BLaER1 treated with 17β-estradiol and CSF1 and Interleukin-3, amounts not matched to agents 10 nM and 100 nM (cell line): ENCODE results near the gene BLACAT1.
A peak's percentile ranks its signal among the peaks of the same experiment; 100 is the strongest.

Experiments used
- H3K27ac ChIP-seq, 11 experiments: shearing (Covaris generic); formaldehyde crosslinking; 2 replicates each; pipeline ENCODE4 v1.8.1; 2022
- H3K27me3 ChIP-seq, 11 experiments: shearing (Covaris generic); formaldehyde crosslinking; 2 replicates each; pipeline ENCODE4 v1.8.1; 2022
- H3K36me3 ChIP-seq, 11 experiments: shearing (Covaris generic); formaldehyde crosslinking; 2 replicates each; pipeline ENCODE4 v1.8.1; 2022
- H3K4me1 ChIP-seq, 10 experiments: shearing (Covaris generic); formaldehyde crosslinking; 2 replicates each; pipeline ENCODE4 v1.8.1; 2022
- H3K4me2 ChIP-seq, 11 experiments: shearing (Covaris generic); formaldehyde crosslinking; 2 replicates each; pipeline ENCODE4 v1.8.1; 2022
- H3K4me3 ChIP-seq, 10 experiments: shearing (Covaris generic); formaldehyde crosslinking; 2 replicates each; pipeline ENCODE4 v1.8.1; 2022
- H3K9ac ChIP-seq, 11 experiments: shearing (Covaris generic); formaldehyde crosslinking; 2 replicates each; pipeline ENCODE4 v1.8.1; 2022
- H3K9me3 ChIP-seq, 11 experiments: shearing (Covaris generic); formaldehyde crosslinking; replicated peaks in 1 of 11; 2 replicates each; pipeline ENCODE4 v1.8.1; 2022
- H4K20me1 ChIP-seq, 11 experiments: shearing (Covaris generic); formaldehyde crosslinking; 2 replicates each; pipeline ENCODE4 v1.8.1; 2022
- Cebpa-rat ChIP-seq, 11 experiments: shearing (Covaris generic); IDR thresholded peaks; 2 replicates each; pipeline ENCODE4 v1.8.1; 2022

Gene BLACAT1

DNA sequence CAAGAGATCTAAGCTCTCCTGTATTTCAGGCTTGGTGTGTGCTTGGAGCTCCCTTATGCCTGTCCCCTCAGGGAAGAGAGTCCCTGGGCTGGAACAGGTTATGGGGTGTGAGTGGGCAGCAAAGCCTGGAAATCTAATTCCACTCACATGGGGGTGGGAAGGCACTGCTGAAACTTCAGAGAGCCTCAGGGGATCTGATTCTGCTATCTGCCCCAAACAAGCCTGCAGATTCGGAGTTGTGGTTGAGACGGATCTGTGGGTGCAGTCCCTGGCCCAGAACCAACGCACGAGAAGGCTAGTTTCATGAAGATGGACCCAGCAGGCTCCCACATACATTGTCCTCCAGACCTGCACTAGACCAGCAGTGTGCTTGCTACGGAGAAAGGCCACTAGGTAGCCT, 2.9 kb downstream of the BLACAT1 start:
- Histone ChIP-seq H3K27ac (no peak overlapping the region), H3K4me1 (peaks cover 9 to 26% (median 22%) of the 10 kb centered on the region in 10 experiments), H3K4me3 (no peak overlapping the region), H3K9ac (no peak overlapping the region), H3K9me3 (0 out of 22 replicates have a peak, but pooled peaks cover 0 to 5% (median 0%) of the 10 kb centered on the region in 11 experiments), H4K20me1 (peaks cover 0 to 35% (median 16%) of the 10 kb centered on the region in 11 experiments; a peak in 12 of 22 replicates), H3K4me2 (no peak overlapping the region), H3K27me3 (peaks cover 62 to 76% (median 74%) of the 10 kb centered on the region in 11 experiments), H3K36me3 (no peaks in the 10 kb centered on the region)
- TF ChIP-seq Cebpa-rat (IDR thresholded peaks at IDR 0.05) = no peak

DNA sequence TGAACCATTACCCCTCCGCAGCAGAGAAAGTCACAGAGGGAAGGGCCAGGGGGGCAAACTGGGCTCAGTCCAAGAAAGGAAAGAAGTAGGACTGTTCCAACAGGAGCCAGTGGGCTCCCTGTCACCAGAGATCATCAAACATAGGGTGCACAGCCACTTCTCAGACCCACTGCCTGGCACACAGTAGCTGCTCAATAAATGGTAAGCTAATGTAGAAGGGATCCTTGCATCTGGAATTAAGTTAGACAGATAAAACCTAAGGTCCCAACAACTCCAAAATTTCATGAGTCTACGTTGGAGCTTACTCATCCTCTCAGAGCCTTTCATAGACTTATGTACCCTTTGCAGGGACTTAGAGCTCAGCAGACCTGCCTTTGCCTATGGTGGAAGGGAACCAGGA, 3.5 kb downstream of the BLACAT1 start:
- no peak overlapping the region for H3K27ac ChIP-seq
- H3K27me3 ChIP-seq = peaks cover 56 to 71% (median 69%) of the 10 kb centered on the region in 11 experiments
- H3K36me3 ChIP-seq = no peaks in the 10 kb centered on the region
- H3K4me1 ChIP-seq = peaks cover 9 to 32% (median 24%) of the 10 kb centered on the region in 10 experiments
- 0 out of 22 replicates have a peak, but pooled peaks cover 0 to 5% (median 0%) of the 10 kb centered on the region in 11 experiments for H3K9me3 ChIP-seq
- H3K4me2 ChIP-seq = no peak overlapping the region
- H3K9ac ChIP-seq = no peak overlapping the region
- no peak overlapping the region for H3K4me3 ChIP-seq
- peaks cover 0 to 32% (median 16%) of the 10 kb centered on the region in 11 experiments; a peak in 12 of 22 replicates for H4K20me1 ChIP-seq
- no peak for TF ChIP-seq Cebpa-rat (IDR thresholded peaks at IDR 0.05)

DNA sequence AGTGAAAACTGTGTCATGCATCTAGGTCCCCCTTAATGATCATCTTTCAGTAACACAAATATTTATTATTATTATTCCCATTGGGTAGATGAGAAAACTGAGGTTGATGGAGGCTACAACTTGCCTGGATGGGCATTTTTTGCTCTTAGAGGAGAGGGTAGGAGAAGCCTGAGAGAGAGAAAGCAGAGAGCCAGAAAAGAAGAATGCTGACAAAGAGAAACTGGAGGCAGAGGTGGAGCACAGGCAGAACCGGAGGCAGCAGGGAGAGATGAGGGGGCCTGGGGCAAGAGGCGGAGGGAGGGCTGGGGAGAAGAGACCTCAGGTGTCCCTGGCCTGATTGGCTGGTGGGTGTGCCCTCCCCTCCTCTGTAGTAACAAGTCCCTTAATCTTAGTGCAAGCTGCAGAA, 4.1 kb downstream of the BLACAT1 start:
- no peak overlapping the region for H3K4me3 ChIP-seq
- H3K4me2 ChIP-seq = no peak overlapping the region
- no peak for TF ChIP-seq Cebpa-rat (IDR thresholded peaks at IDR 0.05)
- H3K9ac ChIP-seq = no peak overlapping the region
- H4K20me1 ChIP-seq = peaks cover 0 to 32% (median 16%) of the 10 kb centered on the region in 11 experiments; a peak in 12 of 22 replicates
- H3K9me3 ChIP-seq = 0 out of 22 replicates have a peak, but pooled peaks cover 0 to 5% (median 0%) of the 10 kb centered on the region in 11 experiments
- H3K27ac ChIP-seq = no peak overlapping the region
- H3K27me3 ChIP-seq = peaks cover 50 to 65% (median 63%) of the 10 kb centered on the region in 11 experiments
- peaks cover 9 to 32% (median 24%) of the 10 kb centered on the region in 10 experiments for H3K4me1 ChIP-seq
- H3K36me3 ChIP-seq = no peaks in the 10 kb centered on the region

DNA sequence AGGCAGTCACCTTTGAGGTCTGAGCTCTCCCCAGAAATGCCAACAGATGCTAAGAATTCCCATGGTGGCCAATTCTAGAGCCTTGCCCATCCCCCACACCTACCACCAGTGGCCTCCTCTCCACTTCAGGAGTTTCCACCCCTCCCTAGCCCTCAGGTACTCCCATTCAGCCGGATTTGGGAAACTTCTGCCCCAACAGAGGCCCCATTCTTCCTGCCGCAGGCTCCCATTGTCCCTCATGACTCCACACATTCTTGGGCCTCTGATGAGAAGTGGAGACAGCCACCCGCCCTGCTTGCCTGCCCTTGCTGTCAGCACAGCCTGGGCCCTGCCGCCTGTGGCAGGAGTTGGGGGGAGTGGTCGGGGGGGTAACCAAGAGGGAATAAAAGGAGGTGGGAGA, 4.6 kb downstream of the BLACAT1 start:
- Histone ChIP-seq H3K27ac (no peak overlapping the region), H3K4me3 (no peak overlapping the region), H3K27me3 (peaks cover 45 to 60% (median 57%) of the 10 kb centered on the region in 11 experiments), H3K36me3 (no peaks in the 10 kb centered on the region), H3K4me1 (peaks cover 9 to 32% (median 23%) of the 10 kb centered on the region in 10 experiments), H4K20me1 (peaks cover 0 to 32% (median 13%) of the 10 kb centered on the region in 11 experiments; a peak in 12 of 22 replicates), H3K4me2 (peak overlapping the region in 1 of 11 experiments; percentile 56; a peak in 1 of 22 replicates), H3K9ac (no peak overlapping the region), H3K9me3 (0 out of 22 replicates have a peak, but pooled peaks cover 0 to 2% (median 0%) of the 10 kb centered on the region in 11 experiments)
- no peak for TF ChIP-seq Cebpa-rat (IDR thresholded peaks at IDR 0.05)

DNA sequence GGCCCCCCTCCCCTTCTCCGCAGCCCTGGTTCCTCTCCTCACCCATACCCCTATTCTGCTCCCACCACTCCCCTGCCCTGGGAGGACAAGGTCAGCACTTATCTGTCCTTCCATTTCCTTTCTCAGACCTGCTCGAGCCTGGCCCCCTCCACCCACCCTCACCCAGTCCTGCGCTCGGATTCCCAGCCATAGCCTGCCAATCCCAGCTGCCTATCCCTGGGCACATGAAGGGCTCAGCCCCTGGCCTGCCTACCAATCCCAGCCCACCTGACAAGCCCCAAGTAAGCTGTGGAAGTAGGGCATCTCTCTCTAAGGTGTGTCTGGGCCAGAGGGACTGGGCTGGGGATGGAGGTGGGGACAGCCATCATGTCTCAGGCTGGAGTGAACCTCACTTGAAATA, 5.4 kb downstream of the BLACAT1 start:
- H3K9me3 ChIP-seq = no peaks in the 10 kb centered on the region

DNA sequence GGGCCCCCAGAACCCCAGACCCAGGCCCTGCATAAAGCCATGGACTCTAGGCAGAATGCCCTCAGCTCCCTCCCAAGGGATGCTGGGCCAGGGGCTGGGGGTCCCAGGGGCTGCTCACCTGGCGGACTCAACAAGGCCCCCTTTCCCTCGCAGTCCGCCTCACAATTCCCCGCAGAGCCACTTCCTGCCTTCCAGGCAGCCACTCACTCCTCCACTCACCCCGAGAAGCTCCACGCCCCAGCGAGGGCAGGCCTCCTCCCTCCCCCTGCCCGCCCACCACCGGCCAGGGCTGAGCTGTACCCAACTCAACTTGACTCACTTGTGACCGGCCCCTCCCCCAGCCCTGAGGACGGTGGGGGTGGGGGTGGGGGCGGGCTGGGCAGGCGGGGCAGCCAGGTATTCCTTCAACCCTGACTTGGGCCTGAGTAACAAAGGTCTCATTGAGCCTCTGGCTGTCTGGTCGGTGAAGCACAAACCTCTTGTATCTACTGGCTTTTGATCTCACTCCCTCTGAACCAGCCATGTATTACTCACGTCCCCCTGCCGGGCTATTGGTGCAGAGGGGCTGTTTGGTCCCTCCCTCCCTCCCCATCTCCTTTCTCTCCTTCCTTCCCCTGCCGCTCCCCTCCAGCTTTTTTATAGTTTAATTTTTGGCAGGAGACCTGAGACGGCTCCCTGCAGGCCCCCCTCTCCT, 5.9 kb downstream of the BLACAT1 start:
- TF ChIP-seq Cebpa-rat (IDR thresholded peaks at IDR 0.05) = no peak

More for the DNA sequence above, 5.4 kb downstream of the BLACAT1 start:
- no peak overlapping the region for H3K4me3 ChIP-seq
- peaks cover 9 to 32% (median 23%) of the 10 kb centered on the region in 10 experiments for H3K4me1 ChIP-seq
- TF ChIP-seq Cebpa-rat (IDR thresholded peaks at IDR 0.05) = no peak
- peaks cover 37 to 60% (median 50%) of the 10 kb centered on the region in 11 experiments for H3K27me3 ChIP-seq
- H4K20me1 ChIP-seq = peaks cover 0 to 29% (median 6%) of the 10 kb centered on the region in 11 experiments; a peak in 10 of 22 replicates
- no peak overlapping the region for H3K9ac ChIP-seq
- H3K27ac ChIP-seq = no peak overlapping the region
- H3K4me2 ChIP-seq = peak overlapping the region in 5 of 11 experiments; percentile 4 to 56 (median 14); a peak in 3 of 22 replicates
- no peaks in the 10 kb centered on the region for H3K36me3 ChIP-seq

DNA sequence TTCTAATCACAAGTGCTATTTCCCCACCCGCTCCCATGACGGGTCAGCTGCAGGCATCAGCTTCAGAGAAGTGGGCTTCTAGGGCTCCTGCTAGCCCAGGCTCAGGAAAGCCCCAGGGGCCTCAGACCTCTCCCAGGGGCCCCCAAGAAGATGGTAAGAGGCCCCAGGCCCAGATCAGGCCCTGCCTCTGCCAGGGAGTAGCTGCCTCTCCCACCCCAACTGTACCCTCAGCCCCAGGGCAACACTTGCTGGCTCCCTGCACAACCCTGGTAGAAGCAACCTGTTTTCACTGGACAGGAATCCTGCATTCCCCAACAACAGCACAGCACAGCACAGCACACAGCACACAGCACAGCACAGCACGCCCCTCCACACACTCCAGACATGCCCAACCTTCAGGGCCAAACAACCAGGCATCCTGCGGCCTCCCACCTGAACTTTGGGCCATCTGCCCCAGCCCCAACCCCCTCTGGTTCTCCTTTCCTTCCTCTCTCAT, 6.5 kb downstream of the BLACAT1 start:
- peak overlapping the region; percentile 49 to 88 (median 63); a peak in 21 of 22 replicates for H3K4me2 ChIP-seq

More for the DNA sequence above, 5.9 kb downstream of the BLACAT1 start:
- H3K27me3 ChIP-seq = peaks cover 36 to 60% (median 48%) of the 10 kb centered on the region in 11 experiments
- H3K36me3 ChIP-seq = no peaks in the 10 kb centered on the region
- H3K4me3 ChIP-seq = peak overlapping the region in 1 of 10 experiments; percentile 53; a peak in 2 of 20 replicates
- no peaks in the 10 kb centered on the region for H3K9me3 ChIP-seq
- peak overlapping the region in 2 of 11 experiments; percentile 68; a peak in 4 of 22 replicates for H3K27ac ChIP-seq
- H4K20me1 ChIP-seq = peaks cover 0 to 24% (median 1%) of the 10 kb centered on the region in 11 experiments; a peak in 10 of 22 replicates
- H3K4me2 ChIP-seq = peak overlapping the region; percentile 49 to 88 (median 63); a peak in 21 of 22 replicates
- peak overlapping the region in 4 of 11 experiments; percentile 22 to 64 (median 50); a peak in 5 of 22 replicates for H3K9ac ChIP-seq
- H3K4me1 ChIP-seq = peaks cover 10 to 32% (median 29%) of the 10 kb centered on the region in 10 experiments

DNA sequence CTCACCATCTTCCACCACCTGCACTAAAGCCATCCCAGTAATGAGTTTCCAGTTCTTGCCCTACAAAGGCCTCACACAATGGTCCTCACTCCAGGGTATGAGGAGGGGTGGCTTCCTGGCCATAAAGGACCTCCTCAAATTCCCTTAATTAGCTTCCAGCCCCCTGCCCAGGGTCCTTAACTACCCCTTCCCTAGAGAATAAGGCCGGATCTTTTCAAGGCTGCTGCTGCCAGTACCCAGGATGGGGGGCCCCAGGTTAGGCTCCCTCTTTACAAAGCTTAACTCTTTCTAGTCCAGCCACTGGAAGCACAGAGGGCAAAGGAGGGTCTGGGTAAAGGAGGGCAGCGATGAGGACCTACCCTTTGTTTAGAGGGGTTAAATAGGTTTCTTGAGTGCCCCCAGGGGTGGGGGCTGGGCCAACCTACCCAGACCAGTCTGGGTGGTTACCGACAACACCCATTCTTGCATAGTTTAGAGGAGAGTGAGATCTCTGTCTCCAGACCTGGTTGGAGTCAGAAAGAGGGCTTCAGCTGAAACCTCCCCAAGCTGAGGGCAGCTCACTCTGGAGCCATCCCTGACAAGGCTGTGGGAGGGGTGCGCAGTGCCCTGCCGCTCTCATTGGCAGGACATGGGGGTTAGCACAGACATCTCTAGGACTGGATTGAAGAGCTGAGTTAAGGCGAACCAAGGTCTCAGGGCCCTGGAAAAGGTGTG, 7.1 kb downstream of the BLACAT1 start:
- Histone ChIP-seq H4K20me1 (peaks cover 0 to 15% (median 0%) of the 10 kb centered on the region in 11 experiments; a peak in 8 of 22 replicates), H3K4me3 (peak overlapping the region in 1 of 10 experiments; percentile 53; a peak in 2 of 20 replicates), H3K4me1 (peaks cover 10 to 33% (median 29%) of the 10 kb centered on the region in 10 experiments), H3K4me2 (peak overlapping the region; percentile 49 to 88 (median 63); a peak in 16 of 22 replicates), H3K27ac (peak overlapping the region in 2 of 11 experiments; percentile 68; a peak in 2 of 22 replicates), H3K9me3 (no peaks in the 10 kb centered on the region), H3K9ac (peak overlapping the region in 2 of 11 experiments; percentile 63 to 64; a peak in 3 of 22 replicates), H3K36me3 (no peaks in the 10 kb centered on the region), H3K27me3 (peaks cover 25 to 49% (median 42%) of the 10 kb centered on the region in 11 experiments)
- no peak for TF ChIP-seq Cebpa-rat (IDR thresholded peaks at IDR 0.05)

More for the DNA sequence above, 6.5 kb downstream of the BLACAT1 start:
- peak overlapping the region in 4 of 11 experiments; percentile 22 to 64 (median 50); a peak in 5 of 22 replicates for H3K9ac ChIP-seq
- H4K20me1 ChIP-seq = peaks cover 0 to 19% (median 0%) of the 10 kb centered on the region in 11 experiments; a peak in 8 of 22 replicates
- H3K27ac ChIP-seq = peak overlapping the region in 2 of 11 experiments; percentile 68; a peak in 4 of 22 replicates
- TF ChIP-seq Cebpa-rat (IDR thresholded peaks at IDR 0.05) = no peak
- H3K9me3 ChIP-seq = no peaks in the 10 kb centered on the region
- H3K4me3 ChIP-seq = peak overlapping the region in 1 of 10 experiments; percentile 53; a peak in 2 of 20 replicates
- H3K36me3 ChIP-seq = no peaks in the 10 kb centered on the region
- H3K27me3 ChIP-seq = peaks cover 31 to 55% (median 46%) of the 10 kb centered on the region in 11 experiments
- peaks cover 10 to 33% (median 29%) of the 10 kb centered on the region in 10 experiments for H3K4me1 ChIP-seq
